HG02852 (cell line): Measurements from ENCODE around the gene TMEM88.
A peak's percentile ranks its signal among the peaks of the same experiment; 100 is the strongest.

Experiments used
- ATAC-seq: cut with Tn5 transposase; IDR thresholded peaks from one replicate; pipeline ENCODE4 v1.9.1; 2021; ENCODE audit warnings: mild to moderate bottlenecking, moderate library complexity; ENCODE audit not compliant: unreplicated experiment

The TMEM88 gene

GRCh38 chr17:7884581-7885366 is 29.9 kb downstream of the TMEM88 start:
- no peak for ATAC-seq

DNA sequence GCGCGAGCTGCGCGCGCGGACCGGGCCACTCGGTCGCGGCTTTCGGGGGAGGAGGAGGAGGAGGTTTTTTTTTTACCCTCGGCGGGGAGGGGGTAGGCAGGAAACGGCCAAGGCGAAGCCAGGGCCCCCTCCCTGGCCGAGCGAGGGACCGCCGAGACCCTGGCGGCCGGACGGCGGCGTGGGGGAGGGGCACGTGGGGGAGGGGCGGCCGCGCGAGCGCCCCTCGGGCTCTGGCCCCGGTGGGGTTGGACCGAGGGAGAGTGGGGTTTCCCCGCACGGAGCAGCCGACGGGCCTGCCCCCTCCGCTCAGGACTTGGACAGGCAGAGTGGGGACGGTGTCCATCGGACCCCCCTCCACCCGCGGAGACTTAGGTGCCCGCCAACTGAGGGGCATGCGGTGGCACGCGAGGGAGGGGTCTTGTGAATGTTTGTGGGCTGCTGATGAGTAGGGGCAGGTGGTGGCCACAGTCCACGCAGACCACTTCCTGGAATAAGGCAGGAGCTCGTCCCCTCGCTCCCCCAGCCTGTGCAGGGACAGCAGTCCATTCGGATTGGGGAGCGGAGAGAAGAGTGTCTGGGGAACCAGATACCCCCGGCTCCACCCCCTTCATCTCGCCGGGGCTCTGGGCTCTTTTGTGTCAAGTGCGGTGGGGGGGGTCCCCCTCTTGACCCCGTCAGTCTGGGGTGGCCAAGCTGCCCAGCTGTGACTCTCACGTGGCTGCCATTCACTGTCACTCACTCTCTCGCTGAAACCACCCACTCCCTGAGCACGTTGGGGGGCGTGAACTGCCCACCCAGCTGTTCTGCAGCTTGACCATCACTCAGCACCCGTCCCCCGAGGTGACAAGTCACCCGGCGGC is 30.7 kb downstream of the TMEM88 start:
- ATAC-seq, result no peak

DNA sequence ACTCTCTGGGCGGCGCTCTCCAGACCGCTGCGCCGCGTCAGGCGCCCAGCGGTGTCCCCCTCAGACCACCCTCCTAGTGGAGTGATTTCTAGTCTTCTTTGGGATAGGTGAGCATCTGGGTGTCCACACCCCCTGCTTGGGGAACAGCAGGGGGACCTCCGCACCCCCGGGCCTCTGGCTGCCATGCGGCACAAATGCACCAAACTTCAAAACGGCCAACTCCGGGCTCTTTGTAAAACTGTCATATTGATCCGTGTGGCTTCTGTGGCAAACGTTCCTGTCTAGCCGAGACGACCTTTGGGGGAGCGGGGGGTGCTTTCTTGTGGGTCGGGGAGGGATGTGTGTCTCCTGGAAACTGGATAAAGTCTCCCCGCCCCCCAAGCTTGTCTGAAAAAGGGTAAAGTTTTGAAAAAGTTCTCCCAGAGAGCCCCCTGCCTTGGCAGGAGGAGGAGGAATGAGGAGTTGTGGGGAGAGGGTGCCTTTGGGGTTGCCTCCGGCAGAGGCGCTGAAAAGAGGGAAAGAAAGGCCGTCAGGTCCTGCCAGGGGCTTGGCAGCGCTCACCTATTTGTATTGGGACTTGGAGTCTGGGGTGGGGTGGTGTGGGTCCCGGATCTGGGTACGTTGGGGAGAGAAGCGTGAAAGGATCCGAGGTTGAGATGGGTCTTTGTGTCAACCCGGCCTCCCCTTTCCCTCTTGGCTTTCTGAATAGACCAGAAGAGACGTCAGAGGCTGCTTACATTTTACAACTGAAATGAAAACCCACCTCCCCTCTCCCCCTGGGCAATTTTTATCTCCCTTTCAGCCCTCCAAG is 31.6 kb downstream of the TMEM88 start:
- no peak for ATAC-seq

- no peak for ATAC-seq
Observed at GRCh38 chr17:7887038-7887481, 32.2 kb downstream of the TMEM88 start.

DNA sequence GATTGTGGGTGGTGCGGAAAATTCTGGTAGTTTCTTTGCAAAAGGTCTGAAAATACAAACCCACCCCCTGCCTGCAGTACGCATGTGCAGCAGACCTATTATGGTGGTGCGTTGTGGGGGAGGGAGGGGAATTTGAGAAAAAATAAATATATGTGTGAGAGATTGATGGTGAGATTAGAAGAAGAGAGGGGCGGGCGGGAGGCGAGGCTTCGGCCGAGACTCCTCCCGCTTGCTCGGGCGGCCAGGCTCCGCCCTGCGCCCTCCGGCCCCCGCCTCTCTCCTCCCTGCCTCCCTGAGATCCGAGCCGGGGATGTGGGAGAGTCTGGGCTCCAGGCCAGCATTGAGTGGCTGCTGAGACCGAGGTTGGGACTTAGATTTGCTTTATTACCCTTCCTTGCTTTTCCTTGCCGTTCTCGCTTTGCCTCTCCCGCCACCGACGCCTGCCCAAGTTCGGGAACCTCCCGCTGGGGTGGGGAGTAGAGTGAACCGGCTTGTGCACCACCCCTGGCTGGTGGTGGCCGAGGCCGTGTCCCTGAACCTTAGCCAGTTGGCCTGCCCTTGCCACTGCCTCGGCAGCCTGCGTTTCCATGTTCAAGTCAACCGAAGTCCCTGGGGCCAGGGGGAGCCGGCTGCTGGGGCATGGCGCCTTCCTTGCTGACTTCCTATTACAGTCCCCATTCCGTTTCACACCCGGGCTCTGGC is 32.8 kb downstream of the TMEM88 start:
- peak; percentile 59 for ATAC-seq

DNA sequence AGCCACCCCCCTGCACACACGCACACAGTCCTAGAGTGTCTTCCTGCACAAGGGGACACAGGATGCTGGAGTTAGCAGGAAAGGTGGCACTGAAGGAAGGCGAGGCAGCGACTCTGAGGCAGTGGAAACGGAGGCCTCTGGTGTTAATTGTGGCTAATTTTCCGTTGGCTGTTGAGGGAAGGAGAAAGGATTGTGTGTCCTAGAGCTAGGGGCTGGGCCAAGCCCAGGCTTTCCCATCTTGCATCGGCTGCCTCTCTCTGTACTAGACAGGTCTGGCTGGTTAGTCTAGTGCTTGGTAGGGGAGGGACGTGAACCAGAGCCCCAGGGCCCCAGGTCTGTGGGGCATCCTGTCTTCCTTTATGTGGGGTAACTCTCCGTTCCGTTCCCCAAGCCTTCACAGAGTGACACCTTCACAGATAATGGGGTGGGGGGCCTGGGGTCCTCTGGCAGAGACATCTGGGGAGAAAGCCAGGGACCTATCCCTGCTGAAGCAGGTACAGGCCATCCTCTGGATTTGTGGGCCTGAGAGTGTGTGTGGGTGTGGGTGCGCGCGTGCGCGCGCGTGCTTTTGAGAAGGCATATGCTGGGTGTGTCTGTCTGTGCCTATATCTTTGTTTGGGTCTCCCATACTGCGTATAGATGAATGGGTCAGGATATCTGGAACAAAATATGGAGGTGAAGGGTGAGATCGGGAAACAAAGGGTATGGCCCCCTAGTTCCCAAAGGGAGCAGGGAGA is 33.5 kb downstream of the TMEM88 start, which contains the start of gene CHD3:
Gene CHD3, plus strand, starts transcription at position 606 of the 737 bp plus-strand sequence. CDS start 212 bp downstream, outside the sequence.
- ATAC-seq, result no peak

DNA sequence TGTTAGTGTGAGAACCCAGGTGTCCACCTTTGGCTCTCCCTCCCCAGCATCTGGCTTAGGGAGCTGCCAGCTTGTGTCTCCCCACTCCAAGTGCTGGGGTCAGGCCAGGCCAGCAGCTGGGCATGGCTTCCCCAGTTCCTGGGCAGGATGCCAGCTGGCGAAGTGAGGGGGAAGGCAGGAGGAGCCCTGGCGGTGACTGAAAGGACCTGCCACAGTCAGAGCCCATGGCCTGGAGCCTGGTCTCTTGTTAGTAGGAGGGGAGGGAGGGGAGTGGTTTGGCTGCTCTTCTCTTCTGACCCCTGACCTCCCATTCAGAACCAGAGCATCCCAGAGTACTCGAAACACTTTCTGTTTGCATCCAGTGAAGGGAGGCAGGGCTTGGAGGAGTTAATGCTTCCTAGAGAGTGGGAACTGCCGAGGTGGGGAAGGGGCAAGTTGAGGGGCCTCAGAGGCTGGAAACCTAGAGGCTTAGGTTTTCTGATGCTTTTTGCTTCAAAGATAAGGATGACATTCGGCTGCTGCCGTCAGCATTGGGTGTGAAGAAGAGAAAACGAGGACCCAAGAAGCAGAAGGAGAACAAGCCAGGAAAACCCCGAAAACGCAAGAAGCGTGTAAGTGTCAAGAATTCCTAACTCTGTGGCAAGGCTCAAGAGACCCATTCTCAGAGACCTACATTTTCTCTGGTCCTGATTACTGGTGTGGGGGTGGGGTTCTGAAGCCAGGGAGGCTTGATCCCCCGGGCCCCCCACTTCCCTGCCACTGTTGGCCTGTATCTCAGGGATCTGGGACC is 34.5 kb downstream of the TMEM88 start:
- ATAC-seq, result no peak

DNA sequence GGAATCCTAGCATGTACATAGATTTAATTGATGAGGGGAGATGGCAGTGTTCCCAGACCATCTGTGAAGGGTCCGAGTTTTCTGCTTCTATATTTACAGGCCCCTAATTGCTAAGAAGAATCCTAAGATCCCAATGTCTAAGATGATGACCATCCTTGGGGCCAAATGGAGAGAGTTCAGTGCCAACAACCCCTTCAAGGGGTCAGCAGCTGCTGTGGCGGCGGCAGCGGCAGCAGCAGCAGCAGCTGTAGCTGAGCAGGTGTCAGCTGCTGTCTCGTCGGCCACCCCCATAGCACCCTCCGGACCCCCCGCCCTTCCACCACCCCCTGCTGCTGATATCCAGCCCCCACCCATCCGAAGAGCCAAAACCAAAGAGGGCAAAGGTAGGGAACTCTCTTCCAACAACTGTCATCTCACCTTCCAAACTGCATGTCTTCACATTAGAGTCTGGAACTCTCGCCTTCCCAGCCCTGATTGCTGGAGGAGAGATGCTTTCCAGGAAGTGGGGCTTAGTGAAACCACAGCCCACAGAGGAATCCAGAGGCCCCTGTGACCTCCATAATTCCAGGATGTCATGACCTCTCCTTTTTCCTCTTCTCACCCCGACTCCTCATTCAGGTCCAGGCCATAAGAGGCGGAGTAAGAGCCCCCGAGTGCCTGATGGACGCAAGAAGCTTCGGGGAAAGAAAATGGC is 38.5 kb downstream of the TMEM88 start:
- no peak for ATAC-seq

- ATAC-seq, result no peak
Observed at GRCh38 chr17:7894226-7894625, 39.4 kb downstream of the TMEM88 start.

DNA sequence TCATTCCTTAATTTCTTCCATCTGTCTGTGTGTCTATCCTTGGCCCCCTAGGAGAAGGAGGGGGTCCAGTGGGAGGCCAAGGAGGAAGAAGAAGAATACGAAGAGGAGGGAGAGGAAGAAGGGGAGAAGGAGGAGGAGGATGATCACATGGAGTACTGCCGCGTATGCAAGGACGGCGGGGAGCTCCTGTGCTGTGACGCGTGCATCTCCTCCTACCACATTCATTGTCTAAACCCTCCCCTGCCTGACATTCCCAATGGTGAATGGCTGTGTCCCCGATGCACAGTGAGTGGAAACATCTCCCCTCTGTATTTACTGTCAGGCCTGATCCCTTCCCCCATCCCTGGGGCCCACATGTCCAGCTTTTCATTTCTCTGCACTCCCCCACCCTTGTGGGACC is 40.0 kb downstream of the TMEM88 start:
- no peak for ATAC-seq

DNA sequence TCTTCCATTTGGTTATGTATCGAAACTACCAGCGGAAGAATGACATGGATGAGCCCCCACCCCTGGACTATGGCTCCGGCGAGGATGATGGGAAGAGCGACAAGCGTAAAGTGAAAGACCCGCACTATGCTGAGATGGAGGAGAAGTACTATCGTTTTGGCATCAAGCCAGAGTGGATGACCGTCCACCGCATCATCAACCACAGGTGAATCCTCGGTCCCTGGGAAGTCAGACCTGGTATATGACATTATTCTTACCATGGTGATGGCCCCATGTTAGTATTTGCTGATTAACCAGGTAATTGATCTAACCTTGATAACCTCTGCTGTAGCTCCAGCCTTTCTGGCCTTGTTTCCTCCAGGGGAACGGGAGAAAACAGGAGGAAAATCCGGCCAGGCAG is 42.2 kb downstream of the TMEM88 start:
- ATAC-seq, result no peak

GRCh38 chr17:7897773-7898172 is 42.9 kb downstream of the TMEM88 start:
- ATAC-seq, result no peak

- no peak for ATAC-seq
Observed at GRCh38 chr17:7903154-7904103, 48.6 kb downstream of the TMEM88 start.
